Measurements from ENCODE around the gene CASP10.
A peak's percentile ranks its signal among the peaks of the same experiment; 100 is the strongest.
"Not testable (repeated sequence)": the region's sequence is repeated elsewhere in the genome, so short reads cannot be mapped to it uniquely, and the experiment has no call there.

Gene CASP10

GRCh38 chr2:201139836-201140604 is 42.9 kb upstream of the CASP10 start:
- TF ChIP-seq CTCF (conservative IDR thresholded peaks at IDR 0.05; ENCODE audit: control insufficient read depth, insufficient read depth, low read depth, low read length), result no peak
- DNase-seq (ENCODE audit: low read depth), result no peak
- H3K4me3 ChIP-seq (ENCODE audit: control insufficient read depth, low read depth, low read length), result no peak overlapping the region

GRCh38 chr2:201144101-201145051 is 38.6 kb upstream of the CASP10 start:
- no peak overlapping the region for H3K4me3 ChIP-seq (ENCODE audit: control insufficient read depth, low read depth, low read length)
- TF ChIP-seq CTCF (conservative IDR thresholded peaks at IDR 0.05; ENCODE audit: control insufficient read depth, insufficient read depth, low read depth, low read length), result no peak
- no peak for DNase-seq (ENCODE audit: low read depth)

DNA sequence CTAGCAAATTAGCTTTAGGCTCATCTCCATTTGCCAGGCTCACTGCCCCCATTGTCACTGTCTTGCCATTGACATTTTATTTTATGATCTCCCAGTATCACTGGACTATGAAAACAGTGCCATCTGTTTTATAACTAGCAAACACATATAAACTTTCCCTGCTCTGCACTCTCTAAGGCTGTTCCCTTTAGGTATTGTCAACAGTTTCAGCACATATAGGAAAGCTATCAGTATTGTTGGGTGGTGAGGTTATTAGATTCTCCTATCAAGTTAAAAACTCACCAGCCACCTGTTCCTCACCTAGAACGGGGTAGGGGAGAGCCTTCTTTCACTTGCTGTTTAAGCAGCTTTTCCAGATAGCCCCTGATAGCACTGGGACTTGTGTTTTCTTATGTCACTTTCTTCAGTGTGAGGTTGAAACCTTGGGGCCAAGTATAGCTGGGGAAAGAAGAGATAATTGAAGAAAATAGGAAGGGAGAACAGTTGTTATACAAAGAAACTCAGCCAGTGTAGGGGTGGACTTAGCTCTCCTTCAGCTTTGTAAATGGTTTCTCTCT is 34.4 kb upstream of the CASP10 start:
- DNase-seq (ENCODE audit: low read depth), result no peak
- TF ChIP-seq CTCF (conservative IDR thresholded peaks at IDR 0.05; ENCODE audit: control insufficient read depth, insufficient read depth, low read depth, low read length), result no peak
- no peak overlapping the region for H3K4me3 ChIP-seq (ENCODE audit: control insufficient read depth, low read depth, low read length)

DNA sequence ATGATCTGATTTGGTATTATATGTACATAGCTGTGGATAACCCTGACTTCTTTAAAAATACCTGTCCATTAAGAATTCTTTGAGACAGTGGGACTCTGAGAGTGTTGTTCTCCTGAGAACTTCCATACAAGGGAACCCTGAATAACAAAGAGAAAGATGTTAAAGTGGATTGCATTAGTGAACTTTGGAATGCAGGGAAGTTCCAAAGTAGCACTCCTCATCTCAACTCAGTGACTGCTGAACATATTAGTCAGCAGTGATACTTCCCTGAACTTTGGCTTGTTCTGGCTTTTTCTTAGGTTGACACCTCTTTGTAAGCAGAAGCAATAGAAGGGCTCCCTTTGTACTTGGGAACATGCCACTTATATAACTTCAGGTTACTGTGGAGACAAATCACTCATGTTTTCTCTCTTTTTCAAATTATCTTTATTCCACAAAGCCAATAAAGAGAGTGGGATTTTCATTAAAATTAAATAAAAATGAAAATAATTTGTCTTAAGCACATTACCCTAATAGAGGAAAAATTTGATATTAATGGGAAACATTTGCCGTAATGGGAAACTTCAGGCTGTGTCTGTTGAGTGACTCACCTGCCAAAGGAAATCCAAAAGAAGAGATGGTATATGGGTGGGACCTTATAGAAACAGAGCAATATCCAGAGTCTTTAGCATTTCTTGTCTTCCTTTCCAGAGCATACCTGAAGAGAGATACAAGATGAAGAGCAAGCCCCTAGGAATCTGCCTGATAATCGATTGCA is 33.7 kb upstream of the CASP10 start:
- no peak overlapping the region for H3K4me3 ChIP-seq (ENCODE audit: control insufficient read depth, low read depth, low read length)

GRCh38 chr2:201149821-201150165 is 33.1 kb upstream of the CASP10 start:
- H3K4me3 ChIP-seq (ENCODE audit: control insufficient read depth, low read depth, low read length), result not testable (repeated sequence)
- DNase-seq (ENCODE audit: low read depth), result peak; percentile 53

More for the DNA sequence above, 33.7 kb upstream of the CASP10 start:
- no peak for TF ChIP-seq CTCF (conservative IDR thresholded peaks at IDR 0.05; ENCODE audit: control insufficient read depth, insufficient read depth, low read depth, low read length)
- peak; percentile 93 for DNase-seq (ENCODE audit: low read depth)

DNA sequence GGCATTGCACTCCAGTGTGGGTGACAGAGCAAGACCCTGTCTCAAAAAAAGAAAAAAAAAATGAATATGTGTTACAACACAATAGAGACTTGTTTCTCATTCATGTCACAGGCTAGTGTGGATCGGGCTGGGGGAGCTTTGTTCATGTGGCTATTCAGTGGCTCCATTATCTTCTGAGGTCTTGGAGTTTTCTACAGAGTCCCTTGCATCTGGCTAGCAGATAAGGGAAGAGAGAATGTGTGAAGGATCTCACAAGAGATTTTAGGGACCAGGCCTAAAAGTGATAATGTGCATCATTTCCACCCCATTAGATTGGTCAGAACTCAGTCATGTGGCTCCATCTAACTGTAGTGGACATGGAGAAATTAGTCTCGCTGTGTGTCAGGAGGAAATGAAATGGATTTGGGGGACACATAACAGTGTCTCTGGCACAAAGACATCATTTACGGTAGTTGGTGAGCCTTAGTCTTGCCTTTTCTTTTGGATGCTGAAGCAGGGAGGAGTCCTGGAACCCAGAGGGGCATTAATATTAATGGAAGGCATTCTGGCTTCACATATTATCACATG is 32.4 kb upstream of the CASP10 start:
- no peak overlapping the region for H3K4me3 ChIP-seq (ENCODE audit: control insufficient read depth, low read depth, low read length)
- DNase-seq (ENCODE audit: low read depth), result no peak
- TF ChIP-seq CTCF (conservative IDR thresholded peaks at IDR 0.05; ENCODE audit: control insufficient read depth, insufficient read depth, low read depth, low read length), result no peak

Data from fibroblast of mammary gland (primary cell).